ENCODE results near the gene STEAP3. TPM values are rescaled to one million over a fixed set of nuclear protein-coding genes. Genes with fewer than 3 reads are reported as not detected.

Gene STEAP3
- total and polyA plus RNA-seq, 12 donors: 5.0 to 18.2 (median 7.4) TPM

DNA sequence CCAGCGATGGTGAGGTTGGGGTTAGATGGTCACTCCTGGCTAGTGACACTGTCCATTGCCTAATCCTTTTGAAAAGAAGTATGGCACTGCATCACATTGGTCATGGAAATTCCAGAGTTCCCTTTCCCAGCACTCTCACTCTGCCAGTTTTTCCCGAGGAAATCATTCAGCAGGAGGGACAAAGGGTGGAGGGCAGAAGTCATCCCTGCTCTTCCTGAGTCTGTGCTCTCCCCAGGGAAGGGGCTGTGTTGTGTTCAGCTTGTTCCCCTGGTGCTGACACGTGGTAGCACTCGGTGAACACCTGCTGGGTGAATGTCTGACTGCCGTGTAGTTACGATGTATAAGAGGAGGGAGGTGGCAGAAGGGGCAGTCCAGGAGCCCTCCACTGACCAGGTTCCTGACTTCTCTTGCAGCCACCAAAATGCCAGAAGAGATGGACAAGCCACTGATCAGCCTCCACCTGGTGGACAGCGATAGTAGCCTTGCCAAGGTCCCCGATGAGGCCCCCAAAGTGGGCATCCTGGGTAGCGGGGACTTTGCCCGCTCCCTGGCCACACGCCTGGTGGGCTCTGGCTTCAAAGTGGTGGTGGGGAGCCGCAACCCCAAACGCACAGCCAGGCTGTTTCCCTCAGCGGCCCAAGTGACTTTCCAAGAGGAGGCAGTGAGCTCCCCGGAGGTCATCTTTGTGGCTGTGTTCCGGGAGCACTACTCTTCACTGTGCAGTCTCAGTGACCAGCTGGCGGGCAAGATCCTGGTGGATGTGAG, 21.6 kb downstream of the STEAP3 start:
- TF ChIP-seq CTCF (IDR thresholded peaks at IDR 0.05): no peak
- intact Hi-C loops (cut with DNase I): no loop called here
- ATAC-seq (no peak), DNase-seq (no peak)
- Histone ChIP-seq H3K4me3 (no peak overlapping the region), H3K4me1 (peaks cover 0 to 10% (median 8%) of the 10 kb centered on the region in 9 donors), H3K9me3 (peaks cover 0 to 10% (median 0%) of the 10 kb centered on the region in 11 donors), H3K27ac (no peak overlapping the region), H3K27me3 (no peaks in the 10 kb centered on the region), H3K36me3 (peaks cover 0 to 32% (median 0%) of the 10 kb centered on the region in 9 donors)
- 90 to 91% methylated on average over 17 of the region's 17 CpGs for WGBS, 2 donors

GRCh38 chr2:119245841-119246230, 22.2 kb downstream of the STEAP3 start:
- intact Hi-C loops (cut with DNase I): no loop called here
- Histone ChIP-seq H3K9me3 (peaks cover 0 to 10% (median 0%) of the 10 kb centered on the region in 11 donors), H3K27ac (no peak overlapping the region), H3K36me3 (peaks cover 0 to 32% (median 0%) of the 10 kb centered on the region in 9 donors), H3K4me3 (no peak overlapping the region), H3K27me3 (no peaks in the 10 kb centered on the region), H3K4me1 (peaks cover 0 to 6% (median 2%) of the 10 kb centered on the region in 9 donors)
- DNase-seq: no peak
- no peak for TF ChIP-seq CTCF (IDR thresholded peaks at IDR 0.05)
- no peak for ATAC-seq
- 97 to 98% methylated on average over 3 of the region's 3 CpGs for WGBS, 2 donors

- TF ChIP-seq CTCF (IDR thresholded peaks at IDR 0.05): no peak
- WGBS, 2 donors: 90 to 92% methylated on average over 24 of the region's 24 CpGs
- Histone ChIP-seq H3K36me3 (peaks cover 0 to 32% (median 0%) of the 10 kb centered on the region in 9 donors), H3K27me3 (no peaks in the 10 kb centered on the region), H3K27ac (no peak overlapping the region), H3K4me3 (no peak overlapping the region), H3K9me3 (peaks cover 0 to 10% (median 0%) of the 10 kb centered on the region in 11 donors), H3K4me1 (no peaks in the 10 kb centered on the region)
- DNase-seq (no peak), ATAC-seq (no peak)
- intact Hi-C loops (cut with DNase I): no loop called here
These were observed 23.5 kb downstream of the STEAP3 start for GRCh38 chr2:119246884-119247843.

- intact Hi-C loops (cut with DNase I): no loop called here
- no peak overlapping the region for H3K4me3 ChIP-seq
- H3K27me3 ChIP-seq: no peaks in the 10 kb centered on the region
- TF ChIP-seq CTCF (IDR thresholded peaks at IDR 0.05): no peak
- no peaks in the 10 kb centered on the region for H3K4me1 ChIP-seq
- 98% methylated on average over 29 of the region's 29 CpGs for WGBS, 2 donors
- peaks cover 0 to 32% (median 0%) of the 10 kb centered on the region in 9 donors for H3K36me3 ChIP-seq
- no peak overlapping the region for H3K27ac ChIP-seq
- ATAC-seq (no peak), DNase-seq (no peak)
- peaks cover 0 to 10% (median 0%) of the 10 kb centered on the region in 11 donors for H3K9me3 ChIP-seq
These were observed 24.2 kb downstream of the STEAP3 start for GRCh38 chr2:119247844-119248271.
